ENCODE results near the gene ECHS1. TPM values are rescaled to one million over a fixed set of nuclear protein-coding genes. Genes with fewer than 3 reads are reported as not detected.
"Not testable (repeated sequence)": the region's sequence is repeated elsewhere in the genome, so short reads cannot be mapped to it uniquely, and the experiment has no call there.

The ECHS1 gene
- total and polyA plus RNA-seq, 10 of the 15 experiments (the other 5 are each of a cell fraction or from before 2014, with no cell fraction given), result 32.7 to 164 (median 62.4) TPM

DNA sequence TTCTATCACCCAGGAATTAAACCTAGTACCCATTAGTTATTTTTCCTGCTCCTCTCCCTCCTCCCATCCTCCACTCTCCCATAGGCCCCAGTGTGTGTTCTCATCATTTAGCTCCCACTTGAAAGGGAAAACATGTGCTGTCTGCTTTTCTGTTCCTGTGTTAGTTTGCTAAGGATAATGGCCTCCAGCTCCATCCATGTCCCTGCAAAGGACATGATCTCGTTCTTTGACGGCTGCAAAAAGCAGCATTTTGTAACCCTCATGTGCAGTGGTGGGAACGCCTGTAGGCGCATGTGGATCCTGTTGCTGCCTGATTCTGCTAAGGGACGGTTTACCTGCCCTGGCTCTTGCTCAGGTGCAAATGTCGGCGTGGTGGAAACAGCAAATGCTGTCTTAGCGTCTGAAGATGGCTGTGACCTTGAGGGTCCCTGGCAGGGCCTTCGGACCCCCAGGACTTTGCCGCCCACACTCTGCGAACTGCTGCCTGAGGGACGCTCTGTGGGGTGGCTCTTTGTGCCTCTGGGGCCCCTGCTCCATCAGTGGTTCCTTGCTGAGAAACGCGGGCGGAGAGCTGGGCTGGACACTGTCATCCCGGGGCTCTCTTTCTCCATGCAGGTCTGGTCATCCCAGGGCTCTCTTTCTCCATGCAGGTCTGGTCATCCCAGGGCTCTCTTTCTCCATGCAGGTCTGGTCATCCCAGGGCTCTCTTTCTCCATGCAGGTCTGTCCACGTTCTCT, 15.2 kb upstream of the ECHS1 start (continued):
- TF ChIP-seq, protein P1, sequence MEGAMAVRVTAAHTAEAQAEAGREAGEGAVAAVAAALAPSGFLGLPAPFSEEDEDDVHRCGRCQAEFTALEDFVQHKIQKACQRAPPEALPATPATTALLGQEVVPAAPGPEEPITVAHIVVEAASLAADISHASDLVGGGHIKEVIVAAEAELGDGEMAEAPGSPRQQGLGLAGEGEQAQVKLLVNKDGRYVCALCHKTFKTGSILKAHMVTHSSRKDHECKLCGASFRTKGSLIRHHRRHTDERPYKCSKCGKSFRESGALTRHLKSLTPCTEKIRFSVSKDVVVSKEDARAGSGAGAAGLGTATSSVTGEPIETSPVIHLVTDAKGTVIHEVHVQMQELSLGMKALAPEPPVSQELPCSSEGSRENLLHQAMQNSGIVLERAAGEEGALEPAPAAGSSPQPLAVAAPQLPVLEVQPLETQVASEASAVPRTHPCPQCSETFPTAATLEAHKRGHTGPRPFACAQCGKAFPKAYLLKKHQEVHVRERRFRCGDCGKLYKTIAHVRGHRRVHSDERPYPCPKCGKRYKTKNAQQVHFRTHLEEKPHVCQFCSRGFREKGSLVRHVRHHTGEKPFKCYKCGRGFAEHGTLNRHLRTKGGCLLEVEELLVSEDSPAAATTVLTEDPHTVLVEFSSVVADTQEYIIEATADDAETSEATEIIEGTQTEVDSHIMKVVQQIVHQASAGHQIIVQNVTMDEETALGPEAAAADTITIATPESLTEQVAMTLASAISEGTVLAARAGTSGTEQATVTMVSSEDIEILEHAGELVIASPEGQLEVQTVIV (IDR thresholded peaks at IDR 0.05; ENCODE audit: borderline replicate concordance, partially characterized antibody), result no peak
- TF ChIP-seq ZNF274 (IDR thresholded peaks at IDR 0.05; ENCODE audit: insufficient read depth, insufficient read length) (no peak), POU2F2 (IDR thresholded peaks at IDR 0.05; ENCODE audit: borderline replicate concordance, low read depth, low read length) (no peak)

DNA sequence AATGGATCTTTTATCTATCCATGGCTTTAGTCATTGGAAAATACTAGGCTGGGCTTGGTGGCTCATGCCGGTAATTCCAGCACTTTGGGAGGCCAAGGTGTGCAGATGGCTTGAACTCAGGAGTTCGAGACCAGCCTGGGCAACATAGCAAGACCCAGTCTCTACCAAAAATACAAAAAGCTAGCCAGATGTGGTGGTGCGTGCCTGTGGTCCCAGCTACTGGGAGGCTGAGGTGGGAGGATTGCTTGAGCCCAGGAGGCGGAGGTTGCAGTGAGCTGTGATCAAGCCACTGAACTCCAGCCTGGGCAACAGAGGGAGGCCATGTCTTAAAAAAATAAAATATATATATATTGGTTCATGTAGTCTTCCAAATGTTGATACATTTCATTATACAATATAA, 13.8 kb upstream of the ECHS1 start:
- peaks cover 18% of the 10 kb centered on the region for H3K4me1 ChIP-seq (ENCODE audit: control insufficient read depth, insufficient read depth, low read length)
- H3K36me3 ChIP-seq (ENCODE audit: control insufficient read depth in 2 of 2, insufficient read depth in 2 of 2, low read length in 1 of 2); DNase-seq (ENCODE audit: low read depth, low spot score); intact Hi-C loops (cut with micrococcal nuclease; ENCODE audit: unreplicated experiment); BruUV-seq (replicated peaks); ATAC-seq; H3K79me2 ChIP-seq (ENCODE audit: control insufficient read depth, insufficient read depth, low read length); H3K4me2 ChIP-seq (ENCODE audit: control insufficient read depth, insufficient read depth); H3K9ac ChIP-seq (ENCODE audit: control insufficient read depth, insufficient read depth, low read length); H3K27me3 ChIP-seq (replicated peaks in 1 of 2; ENCODE audit: control insufficient read depth in 2 of 2, insufficient read depth in 2 of 2, low read length in 1 of 2); FAIRE-seq; H4K20me1 ChIP-seq (ENCODE audit: control insufficient read depth, insufficient read depth); H3K4me3 ChIP-seq; H3K27ac ChIP-seq (ENCODE audit: control insufficient read depth, insufficient read depth); H3K9me3 ChIP-seq (replicated peaks; ENCODE audit: control insufficient read depth, insufficient read depth, low read length); in situ Hi-C loops (cut with MboI); H2AFZ ChIP-seq (ENCODE audit: control insufficient read depth, low read depth, low read length): not testable (repeated sequence)
- 100% methylated on average over 4 of the region's 4 CpGs for WGBS (ENCODE audit: insufficient coverage, insufficient replicate concordance, low lambda C conversion rate, missing lambda C conversion rate)
- ChIA-PET POLR2A (interaction anchor here (0.6 to 4.5 kb wide), 5 partner anchors 9 to 32 kb away, joined by 3 to 31 read pairs (median 4); partner anchors contain the start of gene PAOX), RAD21 (ENCODE audit: unreplicated experiment) (interaction anchor here (1.3 to 1.5 kb wide), 2 partner anchors 7 to 14 kb away, joined by 3 to 7 read pairs; partner anchors contain the start of gene PAOX), SMC1A (ENCODE audit: uncharacterized antibody, unreplicated experiment) (interaction anchor here (1.5 to 2.0 kb wide), 3 partner anchors 10 to 57 kb away, joined by 3 to 6 read pairs (median 4); no protein-coding TSS in a partner anchor), CTCF (interaction anchor here (1.0 kb wide), 1 partner anchor 57 kb away, joined by 6 read pairs; no protein-coding TSS in a partner anchor)

Data from GM12878 (cell line).